ENCODE data around the gene PCNP.
"Not testable (repeated sequence)": the region's sequence is repeated elsewhere in the genome, so short reads cannot be mapped to it uniquely, and the experiment has no call there.

Gene PCNP

DNA sequence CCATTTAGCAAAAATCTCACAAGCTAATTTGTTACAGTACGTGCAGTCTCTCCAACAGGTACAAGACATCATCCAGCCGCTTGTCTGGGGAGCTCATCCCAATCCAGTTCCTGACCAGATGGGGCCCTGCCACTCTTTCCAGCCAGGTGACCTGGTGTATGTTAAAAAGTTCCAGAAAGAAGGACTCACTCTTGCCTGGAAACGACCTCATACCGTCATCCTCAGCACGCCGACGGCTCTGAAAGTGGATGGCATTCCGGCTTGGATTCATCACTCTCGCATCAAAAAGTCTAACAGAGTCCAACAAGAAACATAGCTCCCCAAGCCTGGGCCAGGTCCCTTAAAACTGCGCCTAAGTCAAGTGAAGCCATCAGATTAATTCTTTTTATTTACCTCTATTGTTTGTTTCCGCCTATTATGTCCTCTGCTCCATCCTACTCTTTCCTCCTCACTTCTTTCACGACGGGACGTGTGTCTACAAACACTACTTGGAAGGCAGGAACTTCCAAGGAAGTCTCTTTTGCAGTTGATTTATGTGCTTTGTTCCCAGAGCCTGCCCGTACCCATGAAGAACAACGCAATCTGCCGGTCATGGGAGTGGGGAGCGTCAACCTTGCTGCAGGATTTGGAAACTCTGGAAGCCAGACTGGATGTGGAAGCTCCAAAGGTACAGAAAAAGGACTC is 65.4 kb downstream of the PCNP start:
- no peak overlapping the region for H3K4me3 ChIP-seq (ENCODE audit: low read depth, low read length)
- TF ChIP-seq, protein P1, sequence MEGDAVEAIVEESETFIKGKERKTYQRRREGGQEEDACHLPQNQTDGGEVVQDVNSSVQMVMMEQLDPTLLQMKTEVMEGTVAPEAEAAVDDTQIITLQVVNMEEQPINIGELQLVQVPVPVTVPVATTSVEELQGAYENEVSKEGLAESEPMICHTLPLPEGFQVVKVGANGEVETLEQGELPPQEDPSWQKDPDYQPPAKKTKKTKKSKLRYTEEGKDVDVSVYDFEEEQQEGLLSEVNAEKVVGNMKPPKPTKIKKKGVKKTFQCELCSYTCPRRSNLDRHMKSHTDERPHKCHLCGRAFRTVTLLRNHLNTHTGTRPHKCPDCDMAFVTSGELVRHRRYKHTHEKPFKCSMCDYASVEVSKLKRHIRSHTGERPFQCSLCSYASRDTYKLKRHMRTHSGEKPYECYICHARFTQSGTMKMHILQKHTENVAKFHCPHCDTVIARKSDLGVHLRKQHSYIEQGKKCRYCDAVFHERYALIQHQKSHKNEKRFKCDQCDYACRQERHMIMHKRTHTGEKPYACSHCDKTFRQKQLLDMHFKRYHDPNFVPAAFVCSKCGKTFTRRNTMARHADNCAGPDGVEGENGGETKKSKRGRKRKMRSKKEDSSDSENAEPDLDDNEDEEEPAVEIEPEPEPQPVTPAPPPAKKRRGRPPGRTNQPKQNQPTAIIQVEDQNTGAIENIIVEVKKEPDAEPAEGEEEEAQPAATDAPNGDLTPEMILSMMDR (IDR thresholded peaks at IDR 0.05; ENCODE audit: insufficient read depth, low read depth, low read length, missing control alignments) = no peak
- no peak for DNase-seq (ENCODE audit: low read depth)

DNA sequence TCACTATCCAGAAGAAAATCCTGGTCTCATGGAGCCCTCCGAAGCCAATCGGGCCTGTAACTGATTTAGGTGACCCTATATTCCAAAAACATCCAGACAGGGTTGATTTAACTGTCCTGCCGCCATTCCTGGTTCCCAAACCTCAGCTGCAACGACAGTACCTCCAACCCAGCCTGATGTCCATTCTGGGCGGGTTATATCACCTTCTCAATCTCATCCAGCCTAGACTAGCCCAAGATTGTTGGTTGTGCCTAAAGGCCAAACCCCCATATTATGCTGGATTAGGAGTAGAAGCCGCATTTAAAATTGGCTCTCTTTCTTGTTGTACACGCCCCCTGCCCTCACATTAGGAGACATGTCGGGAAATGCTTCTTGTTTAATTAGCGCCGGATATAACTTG is 66.3 kb downstream of the PCNP start:
- TF ChIP-seq, protein P1 (IDR thresholded peaks at IDR 0.05; ENCODE audit: insufficient read depth, low read depth, low read length, missing control alignments) = no peak
- no peak for DNase-seq (ENCODE audit: low read depth)
- H3K4me3 ChIP-seq (ENCODE audit: low read depth, low read length) = no peak overlapping the region

DNA sequence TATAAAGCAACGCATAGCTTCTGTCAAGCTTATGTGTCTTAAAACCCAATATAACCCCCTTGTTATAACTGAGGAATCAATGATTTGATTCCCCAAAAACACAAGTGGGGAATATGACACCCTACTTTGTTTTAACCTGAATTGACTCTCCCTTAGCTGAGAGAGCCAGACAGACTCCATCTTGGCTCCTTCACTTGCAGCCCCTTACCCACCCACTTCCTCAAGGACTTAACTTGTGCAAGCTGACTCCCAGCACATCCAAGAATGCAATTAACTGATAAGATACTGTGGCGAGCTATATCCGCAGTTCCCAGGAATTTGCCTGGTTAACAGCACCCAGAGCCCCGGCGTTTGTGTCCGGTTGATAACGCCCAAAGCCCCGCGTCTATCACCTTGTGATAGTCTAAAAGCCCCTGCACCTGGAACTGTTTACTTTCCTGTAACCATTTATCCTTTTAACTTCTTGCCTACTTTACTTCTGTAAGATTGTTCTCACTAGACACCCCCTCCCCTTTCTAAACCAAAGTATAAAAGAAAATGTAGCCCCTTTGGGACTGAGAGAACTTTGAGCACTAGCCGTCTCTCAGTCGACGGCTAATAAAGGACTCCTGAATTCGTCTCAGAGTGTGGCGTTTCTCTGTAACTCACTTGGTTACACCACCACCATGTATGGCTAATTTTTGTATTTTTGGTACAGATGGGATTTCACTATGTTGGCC is 67.6 kb downstream of the PCNP start:
- H3K4me3 ChIP-seq (ENCODE audit: low read depth, low read length); DNase-seq (ENCODE audit: low read depth): not testable (repeated sequence)

DNA sequence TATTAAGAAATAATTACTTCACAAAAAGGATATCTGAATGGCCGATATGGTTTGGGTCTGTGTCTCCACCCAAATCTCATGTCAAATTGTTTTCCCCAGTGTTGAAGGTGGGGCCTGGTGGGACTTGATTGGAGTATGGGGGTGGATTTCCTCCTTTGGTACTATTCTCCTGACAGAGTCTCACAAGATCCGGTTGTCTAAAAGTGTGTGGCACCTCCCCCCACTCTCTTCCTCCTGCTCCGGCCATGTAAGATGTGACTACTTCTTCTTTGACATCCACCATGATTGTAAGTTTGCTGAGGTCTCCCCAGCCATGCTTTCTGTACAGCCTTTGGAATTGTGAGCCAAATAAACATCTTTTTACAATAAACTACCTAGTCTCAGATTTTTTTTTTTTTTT is 68.5 kb downstream of the PCNP start:
- no peak for DNase-seq (ENCODE audit: low read depth)
- TF ChIP-seq, protein P1 (IDR thresholded peaks at IDR 0.05; ENCODE audit: insufficient read depth, low read depth, low read length, missing control alignments) = no peak
- H3K4me3 ChIP-seq (ENCODE audit: low read depth, low read length) = no peak overlapping the region

DNA sequence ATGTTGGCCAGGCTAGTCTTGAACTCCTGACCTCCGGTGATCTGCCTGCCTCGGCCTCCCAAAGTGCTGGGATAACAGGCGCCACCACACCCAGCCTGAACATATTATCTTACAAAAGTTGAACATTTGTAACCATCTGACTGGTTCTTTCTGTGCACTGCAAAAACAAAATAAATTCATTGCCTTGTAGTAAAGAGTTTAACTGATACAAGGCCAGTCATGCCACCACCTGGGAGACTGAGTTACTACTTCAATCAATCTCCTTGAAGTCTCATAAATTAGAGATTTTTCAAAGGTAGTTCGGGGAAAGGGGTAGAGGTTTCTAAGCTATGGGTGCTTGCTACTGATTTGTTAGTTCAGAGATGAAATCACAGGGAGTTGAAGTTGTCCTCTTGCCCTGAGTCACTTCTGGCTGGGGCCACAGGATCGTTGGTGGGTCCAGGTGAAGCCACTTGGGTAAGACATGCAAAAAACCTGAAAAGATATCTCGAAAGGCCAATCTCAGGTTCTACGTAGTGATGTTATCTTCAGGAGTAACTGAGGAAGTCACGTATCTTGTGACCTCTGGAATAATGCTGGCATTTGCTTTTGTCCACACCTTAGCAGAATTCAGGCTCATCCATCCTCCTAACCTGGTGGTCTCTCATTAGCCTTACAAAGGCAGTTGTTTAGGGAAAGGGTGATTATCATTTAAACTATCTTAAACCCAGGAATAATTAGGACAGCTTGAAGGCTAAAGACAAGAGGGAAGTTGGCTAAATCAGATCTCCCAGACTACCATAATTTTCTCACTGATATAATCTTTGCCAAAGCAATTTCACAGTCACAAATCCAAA is 69.2 kb downstream of the PCNP start:
- DNase-seq (ENCODE audit: low read depth) = no peak
- no peak overlapping the region for H3K4me3 ChIP-seq (ENCODE audit: low read depth, low read length)
- TF ChIP-seq, protein P1 (IDR thresholded peaks at IDR 0.05; ENCODE audit: insufficient read depth, low read depth, low read length, missing control alignments) = no peak
